GM23338 (cell line): ENCODE results near the gene STK33. TPM values are rescaled to one million over a fixed set of nuclear protein-coding genes. Genes with fewer than 3 reads are reported as not detected.

Experiments used
- ATAC-seq: fragments of 200-7000 bp; cut with Tn5 transposase; 3 replicates; pipeline ENCODE4 v1.9.1; 2020
- DNase-seq: peaks from one replicate; pipeline ENCODE4 v3.0.0-alpha.2; 2015; ENCODE audit warnings: low spot score
- H2AFZ ChIP-seq: fragments of 200-600 bp; sonication (generic); 2 replicates; pipeline ENCODE4 v1.8.0; 2016; ENCODE audit warnings: antibody characterized with exemption, mild to moderate bottlenecking, moderate library complexity
- H3F3A ChIP-seq: fragments of 200-600 bp; sonication (generic); replicated peaks from 2 replicates; pipeline ENCODE4 v1.8.0; 2017; ENCODE audit warnings: antibody characterized with exemption, mixed run types, low read depth
- H3K27ac ChIP-seq: fragments of 200-600 bp; sonication (generic); 2 replicates; pipeline ENCODE4 v1.6.1; 2016; ENCODE audit warnings: low read depth
- H3K27me3 ChIP-seq: fragments of 200-600 bp; sonication (generic); 2 replicates; pipeline ENCODE4 v1.8.0; 2016; ENCODE audit warnings: mild to moderate bottlenecking, mixed run types, moderate library complexity; ENCODE audit not compliant: insufficient read depth
- H3K36me3 ChIP-seq: fragments of 200-600 bp; sonication (generic); 2 replicates; pipeline ENCODE4 v1.8.0; 2016; ENCODE audit warnings: mild to moderate bottlenecking; ENCODE audit not compliant: insufficient read depth
- H3K4me1 ChIP-seq: fragments of 200-600 bp; sonication (generic); 2 replicates; pipeline ENCODE4 v1.8.0; 2016; ENCODE audit warnings: mild to moderate bottlenecking, moderate library complexity; ENCODE audit not compliant: insufficient read depth
- H3K4me2 ChIP-seq: fragments of 200-600 bp; sonication (generic); 2 replicates; pipeline ENCODE4 v1.7.1; 2017; ENCODE audit warnings: mixed run types
- H3K4me3 ChIP-seq: fragments of 200-600 bp; sonication (generic); 2 replicates; pipeline ENCODE4 v1.6.1; 2016; ENCODE audit warnings: mixed run types
- H3K79me2 ChIP-seq: fragments of 200-600 bp; sonication (generic); replicated peaks from 2 replicates; pipeline ENCODE4 v1.8.0; 2017; ENCODE audit warnings: mild to moderate bottlenecking; ENCODE audit not compliant: insufficient read depth
- H3K9me2 ChIP-seq: fragments of 200-600 bp; sonication (generic); 2 replicates; pipeline ENCODE4 v1.8.0; 2017; ENCODE audit not compliant: insufficient read depth
- H4K20me1 ChIP-seq: fragments of 200-600 bp; sonication (generic); replicated peaks from 2 replicates; pipeline ENCODE4 v1.8.0; 2017; ENCODE audit warnings: mild to moderate bottlenecking; ENCODE audit not compliant: insufficient read depth
- H3K27ac Mint-ChIP-seq: 2 replicates; pipeline ENCODE4 v1.8.0; 2020; ENCODE audit warnings: inconsistent platforms, mild to moderate bottlenecking, moderate library complexity, mixed read lengths
- H3K27me3 Mint-ChIP-seq: 3 replicates; pipeline ENCODE4 v1.8.0; 2022; ENCODE audit warnings: low read depth, mild to moderate bottlenecking, moderate library complexity, mixed read lengths, inconsistent platforms; ENCODE audit not compliant: insufficient read depth, poor library complexity
- H3K36me3 Mint-ChIP-seq: 3 replicates; pipeline ENCODE4 v1.8.0; 2021; ENCODE audit warnings: low read depth, mild to moderate bottlenecking, inconsistent platforms, moderate library complexity, mixed read lengths
- H3K4me1 Mint-ChIP-seq: 3 replicates; pipeline ENCODE4 v1.8.0; 2020; ENCODE audit warnings: mild to moderate bottlenecking, inconsistent platforms, mixed read lengths
- H3K4me3 Mint-ChIP-seq: 3 replicates; pipeline ENCODE4 v1.8.0; 2021; ENCODE audit warnings: moderate library complexity, mild to moderate bottlenecking, inconsistent platforms, mixed read lengths
- H3K9me3 Mint-ChIP-seq: 3 replicates; pipeline ENCODE4 v1.8.0; 2020; ENCODE audit warnings: moderate library complexity, mild to moderate bottlenecking, inconsistent platforms, mixed read lengths
- CREB1 ChIP-seq: fragments of 250-450 bp; sonication (Bioruptor Pico); IDR thresholded peaks from 2 replicates; pipeline ENCODE4 v1.5.0; 2020; ENCODE audit warnings: low read depth, mild to moderate bottlenecking, moderate library complexity
- EZH2 ChIP-seq: fragments of 200-600 bp; sonication (generic); IDR thresholded peaks from one replicate; pipeline ENCODE4 v1.8.0; 2017; ENCODE audit warnings: antibody characterized with exemption, mild to moderate bottlenecking, low read depth; ENCODE audit not compliant: unreplicated experiment
- NANOG ChIP-seq: IDR thresholded peaks from 2 replicates; pipeline ENCODE4 v1.6.1; 2016; ENCODE audit warnings: antibody characterized with exemption, borderline replicate concordance
- POLR2AphosphoS5 ChIP-seq: IDR thresholded peaks from 2 replicates; pipeline ENCODE4 v1.6.1; 2016; ENCODE audit warnings: antibody characterized with exemption, low read depth
- ZNF114 ChIP-seq: fragments of 250-450 bp; sonication (Bioruptor Pico); IDR thresholded peaks from 2 replicates; pipeline ENCODE4 v1.5.0; 2020; ENCODE audit warnings: mild to moderate bottlenecking, moderate library complexity
- ZNF331 ChIP-seq: fragments of 250-450 bp; sonication (Bioruptor Pico); IDR thresholded peaks from 2 replicates; pipeline ENCODE4 v1.5.0; 2020; ENCODE audit warnings: low read depth, mild to moderate bottlenecking, moderate library complexity
- polyA plus RNA-seq: library from polyadenylated mRNA; unstranded; fragments of >200 nt; fragmentation: Nextera tagmentation; extraction: Ambion mirVana; gene quantifications from 2 replicates; pipeline ENCODE4 v1.2.1, GENCODE V29; 2016
- total RNA-seq: library from RNA; depleted of rRNA; stranded (reverse); fragments of >200 nt; shearing (Covaris generic); gene quantifications from 2 replicates; pipeline ENCODE4 v1.2.3, GENCODE V29; 2014
- TF ChIP-seq, protein P1 (sequence below), 2 experiments: fragments of 200-600 bp in 1 of 2; sonication (generic) in 1 of 2; conservative IDR thresholded peaks; 2 replicates each; pipeline versions ENCODE4 v1.5.1 to v1.6.1; 2016 to 2017; ENCODE audit warnings: antibody characterized with exemption in 2 of 2, low read depth in 2 of 2, mild to moderate bottlenecking in 2 of 2, moderate library complexity in 1 of 2
- TF ChIP-seq, protein P2 (sequence below): IDR thresholded peaks from 2 replicates; pipeline ENCODE4 v1.6.1; 2016; ENCODE audit warnings: antibody characterized with exemption
- TF ChIP-seq, protein P3 (sequence below): IDR thresholded peaks from one replicate; pipeline ENCODE4 v1.6.1; 2018; ENCODE audit warnings: antibody characterized with exemption; ENCODE audit not compliant: unreplicated experiment
- TF ChIP-seq, protein P4 (sequence below): fragments of 250-450 bp; sonication (Bioruptor Pico); IDR thresholded peaks from 2 replicates; pipeline ENCODE4 v1.5.0; 2020; ENCODE audit warnings: mild to moderate bottlenecking, moderate library complexity

The STK33 gene
- total and polyA plus RNA-seq, 2 experiments from 2014 or later: 17.2 to 18.2 TPM

DNA sequence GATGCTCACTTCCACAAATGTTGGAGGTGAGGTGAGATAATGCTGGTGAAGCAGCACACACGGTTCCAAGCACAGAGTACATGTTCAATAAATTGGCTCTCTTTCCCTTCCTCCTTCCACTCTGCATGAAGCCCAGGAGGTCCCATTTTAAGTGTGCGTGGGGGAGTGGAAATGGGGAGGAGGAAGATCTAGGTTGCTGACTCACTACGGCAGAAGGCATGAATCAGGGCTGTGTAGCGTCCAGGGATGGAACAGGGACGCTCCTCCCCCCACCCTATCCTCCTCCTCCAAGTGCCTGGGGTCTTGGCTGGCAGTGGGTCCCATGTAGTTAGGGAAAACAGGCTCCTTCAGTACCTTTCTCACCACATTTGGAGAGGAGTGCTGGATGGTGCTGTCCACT, 44.3 kb upstream of the STK33 start:
- no peak for TF ChIP-seq NANOG
- TF ChIP-seq, protein P1, sequence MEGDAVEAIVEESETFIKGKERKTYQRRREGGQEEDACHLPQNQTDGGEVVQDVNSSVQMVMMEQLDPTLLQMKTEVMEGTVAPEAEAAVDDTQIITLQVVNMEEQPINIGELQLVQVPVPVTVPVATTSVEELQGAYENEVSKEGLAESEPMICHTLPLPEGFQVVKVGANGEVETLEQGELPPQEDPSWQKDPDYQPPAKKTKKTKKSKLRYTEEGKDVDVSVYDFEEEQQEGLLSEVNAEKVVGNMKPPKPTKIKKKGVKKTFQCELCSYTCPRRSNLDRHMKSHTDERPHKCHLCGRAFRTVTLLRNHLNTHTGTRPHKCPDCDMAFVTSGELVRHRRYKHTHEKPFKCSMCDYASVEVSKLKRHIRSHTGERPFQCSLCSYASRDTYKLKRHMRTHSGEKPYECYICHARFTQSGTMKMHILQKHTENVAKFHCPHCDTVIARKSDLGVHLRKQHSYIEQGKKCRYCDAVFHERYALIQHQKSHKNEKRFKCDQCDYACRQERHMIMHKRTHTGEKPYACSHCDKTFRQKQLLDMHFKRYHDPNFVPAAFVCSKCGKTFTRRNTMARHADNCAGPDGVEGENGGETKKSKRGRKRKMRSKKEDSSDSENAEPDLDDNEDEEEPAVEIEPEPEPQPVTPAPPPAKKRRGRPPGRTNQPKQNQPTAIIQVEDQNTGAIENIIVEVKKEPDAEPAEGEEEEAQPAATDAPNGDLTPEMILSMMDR (conservative IDR thresholded peaks at IDR 0.05; ENCODE audit: low read depth in 2 of 2): no peak
- TF ChIP-seq EZH2: no peak
- TF ChIP-seq POLR2AphosphoS5: no peak
- TF ChIP-seq ZNF331 (CRISPR knock-in tag): no peak
- TF ChIP-seq, protein P2, sequence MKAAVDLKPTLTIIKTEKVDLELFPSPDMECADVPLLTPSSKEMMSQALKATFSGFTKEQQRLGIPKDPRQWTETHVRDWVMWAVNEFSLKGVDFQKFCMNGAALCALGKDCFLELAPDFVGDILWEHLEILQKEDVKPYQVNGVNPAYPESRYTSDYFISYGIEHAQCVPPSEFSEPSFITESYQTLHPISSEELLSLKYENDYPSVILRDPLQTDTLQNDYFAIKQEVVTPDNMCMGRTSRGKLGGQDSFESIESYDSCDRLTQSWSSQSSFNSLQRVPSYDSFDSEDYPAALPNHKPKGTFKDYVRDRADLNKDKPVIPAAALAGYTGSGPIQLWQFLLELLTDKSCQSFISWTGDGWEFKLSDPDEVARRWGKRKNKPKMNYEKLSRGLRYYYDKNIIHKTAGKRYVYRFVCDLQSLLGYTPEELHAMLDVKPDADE: no peak
- TF ChIP-seq ZNF114 (CRISPR knock-in tag): no peak
- TF ChIP-seq, protein P3, sequence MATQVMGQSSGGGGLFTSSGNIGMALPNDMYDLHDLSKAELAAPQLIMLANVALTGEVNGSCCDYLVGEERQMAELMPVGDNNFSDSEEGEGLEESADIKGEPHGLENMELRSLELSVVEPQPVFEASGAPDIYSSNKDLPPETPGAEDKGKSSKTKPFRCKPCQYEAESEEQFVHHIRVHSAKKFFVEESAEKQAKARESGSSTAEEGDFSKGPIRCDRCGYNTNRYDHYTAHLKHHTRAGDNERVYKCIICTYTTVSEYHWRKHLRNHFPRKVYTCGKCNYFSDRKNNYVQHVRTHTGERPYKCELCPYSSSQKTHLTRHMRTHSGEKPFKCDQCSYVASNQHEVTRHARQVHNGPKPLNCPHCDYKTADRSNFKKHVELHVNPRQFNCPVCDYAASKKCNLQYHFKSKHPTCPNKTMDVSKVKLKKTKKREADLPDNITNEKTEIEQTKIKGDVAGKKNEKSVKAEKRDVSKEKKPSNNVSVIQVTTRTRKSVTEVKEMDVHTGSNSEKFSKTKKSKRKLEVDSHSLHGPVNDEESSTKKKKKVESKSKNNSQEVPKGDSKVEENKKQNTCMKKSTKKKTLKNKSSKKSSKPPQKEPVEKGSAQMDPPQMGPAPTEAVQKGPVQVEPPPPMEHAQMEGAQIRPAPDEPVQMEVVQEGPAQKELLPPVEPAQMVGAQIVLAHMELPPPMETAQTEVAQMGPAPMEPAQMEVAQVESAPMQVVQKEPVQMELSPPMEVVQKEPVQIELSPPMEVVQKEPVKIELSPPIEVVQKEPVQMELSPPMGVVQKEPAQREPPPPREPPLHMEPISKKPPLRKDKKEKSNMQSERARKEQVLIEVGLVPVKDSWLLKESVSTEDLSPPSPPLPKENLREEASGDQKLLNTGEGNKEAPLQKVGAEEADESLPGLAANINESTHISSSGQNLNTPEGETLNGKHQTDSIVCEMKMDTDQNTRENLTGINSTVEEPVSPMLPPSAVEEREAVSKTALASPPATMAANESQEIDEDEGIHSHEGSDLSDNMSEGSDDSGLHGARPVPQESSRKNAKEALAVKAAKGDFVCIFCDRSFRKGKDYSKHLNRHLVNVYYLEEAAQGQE: no peak
- TF ChIP-seq CREB1: no peak
- TF ChIP-seq, protein P4, sequence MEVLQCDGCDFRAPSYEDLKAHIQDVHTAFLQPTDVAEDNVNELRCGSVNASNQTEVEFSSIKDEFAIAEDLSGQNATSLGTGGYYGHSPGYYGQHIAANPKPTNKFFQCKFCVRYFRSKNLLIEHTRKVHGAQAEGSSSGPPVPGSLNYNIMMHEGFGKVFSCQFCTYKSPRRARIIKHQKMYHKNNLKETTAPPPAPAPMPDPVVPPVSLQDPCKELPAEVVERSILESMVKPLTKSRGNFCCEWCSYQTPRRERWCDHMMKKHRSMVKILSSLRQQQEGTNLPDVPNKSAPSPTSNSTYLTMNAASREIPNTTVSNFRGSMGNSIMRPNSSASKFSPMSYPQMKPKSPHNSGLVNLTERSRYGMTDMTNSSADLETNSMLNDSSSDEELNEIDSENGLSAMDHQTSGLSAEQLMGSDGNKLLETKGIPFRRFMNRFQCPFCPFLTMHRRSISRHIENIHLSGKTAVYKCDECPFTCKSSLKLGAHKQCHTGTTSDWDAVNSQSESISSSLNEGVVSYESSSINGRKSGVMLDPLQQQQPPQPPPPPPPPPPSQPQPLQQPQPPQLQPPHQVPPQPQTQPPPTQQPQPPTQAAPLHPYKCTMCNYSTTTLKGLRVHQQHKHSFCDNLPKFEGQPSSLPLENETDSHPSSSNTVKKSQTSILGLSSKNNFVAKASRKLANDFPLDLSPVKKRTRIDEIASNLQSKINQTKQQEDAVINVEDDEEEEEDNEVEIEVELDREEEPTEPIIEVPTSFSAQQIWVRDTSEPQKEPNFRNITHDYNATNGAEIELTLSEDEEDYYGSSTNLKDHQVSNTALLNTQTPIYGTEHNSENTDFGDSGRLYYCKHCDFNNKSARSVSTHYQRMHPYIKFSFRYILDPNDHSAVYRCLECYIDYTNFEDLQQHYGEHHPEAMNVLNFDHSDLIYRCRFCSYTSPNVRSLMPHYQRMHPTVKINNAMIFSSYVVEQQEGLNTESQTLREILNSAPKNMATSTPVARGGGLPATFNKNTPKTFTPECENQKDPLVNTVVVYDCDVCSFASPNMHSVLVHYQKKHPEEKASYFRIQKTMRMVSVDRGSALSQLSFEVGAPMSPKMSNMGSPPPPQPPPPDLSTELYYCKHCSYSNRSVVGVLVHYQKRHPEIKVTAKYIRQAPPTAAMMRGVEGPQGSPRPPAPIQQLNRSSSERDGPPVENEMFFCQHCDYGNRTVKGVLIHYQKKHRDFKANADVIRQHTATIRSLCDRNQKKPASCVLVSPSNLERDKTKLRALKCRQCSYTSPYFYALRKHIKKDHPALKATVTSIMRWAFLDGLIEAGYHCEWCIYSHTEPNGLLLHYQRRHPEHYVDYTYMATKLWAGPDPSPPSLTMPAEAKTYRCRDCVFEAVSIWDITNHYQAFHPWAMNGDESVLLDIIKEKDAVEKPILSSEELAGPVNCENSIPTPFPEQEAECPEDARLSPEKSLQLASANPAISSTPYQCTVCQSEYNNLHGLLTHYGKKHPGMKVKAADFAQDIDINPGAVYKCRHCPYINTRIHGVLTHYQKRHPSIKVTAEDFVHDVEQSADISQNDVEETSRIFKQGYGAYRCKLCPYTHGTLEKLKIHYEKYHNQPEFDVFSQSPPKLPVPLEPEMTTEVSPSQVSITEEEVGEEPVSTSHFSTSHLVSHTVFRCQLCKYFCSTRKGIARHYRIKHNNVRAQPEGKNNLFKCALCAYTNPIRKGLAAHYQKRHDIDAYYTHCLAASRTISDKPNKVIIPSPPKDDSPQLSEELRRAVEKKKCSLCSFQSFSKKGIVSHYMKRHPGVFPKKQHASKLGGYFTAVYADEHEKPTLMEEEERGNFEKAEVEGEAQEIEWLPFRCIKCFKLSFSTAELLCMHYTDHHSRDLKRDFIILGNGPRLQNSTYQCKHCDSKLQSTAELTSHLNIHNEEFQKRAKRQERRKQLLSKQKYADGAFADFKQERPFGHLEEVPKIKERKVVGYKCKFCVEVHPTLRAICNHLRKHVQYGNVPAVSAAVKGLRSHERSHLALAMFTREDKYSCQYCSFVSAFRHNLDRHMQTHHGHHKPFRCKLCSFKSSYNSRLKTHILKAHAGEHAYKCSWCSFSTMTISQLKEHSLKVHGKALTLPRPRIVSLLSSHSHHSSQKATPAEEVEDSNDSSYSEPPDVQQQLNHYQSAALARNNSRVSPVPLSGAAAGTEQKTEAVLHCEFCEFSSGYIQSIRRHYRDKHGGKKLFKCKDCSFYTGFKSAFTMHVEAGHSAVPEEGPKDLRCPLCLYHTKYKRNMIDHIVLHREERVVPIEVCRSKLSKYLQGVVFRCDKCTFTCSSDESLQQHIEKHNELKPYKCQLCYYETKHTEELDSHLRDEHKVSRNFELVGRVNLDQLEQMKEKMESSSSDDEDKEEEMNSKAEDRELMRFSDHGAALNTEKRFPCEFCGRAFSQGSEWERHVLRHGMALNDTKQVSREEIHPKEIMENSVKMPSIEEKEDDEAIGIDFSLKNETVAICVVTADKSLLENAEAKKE (CRISPR knock-in tag): no peak
- Histone ChIP-seq H3K27me3 (no peaks in the 10 kb centered on the region), H3K9me2 (no peaks in the 10 kb centered on the region), H3K4me2 (no peak overlapping the region), H3K27ac (no peak overlapping the region), H2AFZ (no peak overlapping the region), H3K4me1 (peaks cover 14% of the 10 kb centered on the region; the same call in 1 of the 2 replicates), H3K36me3 (no peaks in the 10 kb centered on the region), H4K20me1 (no peaks in the 10 kb centered on the region), H3F3A (no peaks in the 10 kb centered on the region), H3K4me3 (no peak overlapping the region), H3K79me2 (no peaks in the 10 kb centered on the region)
- no peaks in the 10 kb centered on the region for H3K27me3 Mint-ChIP-seq
- H3K4me3 Mint-ChIP-seq: no peak overlapping the region
- 0 out of 3 replicates have a peak, but pooled peaks cover 5% of the 10 kb centered on the region for H3K36me3 Mint-ChIP-seq
- peaks cover 24% of the 10 kb centered on the region for H3K4me1 Mint-ChIP-seq
- ATAC-seq: no peak
- H3K9me3 Mint-ChIP-seq: no peaks in the 10 kb centered on the region
- peak; percentile 4 for DNase-seq
- H3K27ac Mint-ChIP-seq: no peak overlapping the region
